Measurements from ENCODE around the gene GOLGA8G.
"Not testable (repeated sequence)": the region's sequence is repeated elsewhere in the genome, so short reads cannot be mapped to it uniquely, and the experiment has no call there.

GOLGA8G gene

DNA sequence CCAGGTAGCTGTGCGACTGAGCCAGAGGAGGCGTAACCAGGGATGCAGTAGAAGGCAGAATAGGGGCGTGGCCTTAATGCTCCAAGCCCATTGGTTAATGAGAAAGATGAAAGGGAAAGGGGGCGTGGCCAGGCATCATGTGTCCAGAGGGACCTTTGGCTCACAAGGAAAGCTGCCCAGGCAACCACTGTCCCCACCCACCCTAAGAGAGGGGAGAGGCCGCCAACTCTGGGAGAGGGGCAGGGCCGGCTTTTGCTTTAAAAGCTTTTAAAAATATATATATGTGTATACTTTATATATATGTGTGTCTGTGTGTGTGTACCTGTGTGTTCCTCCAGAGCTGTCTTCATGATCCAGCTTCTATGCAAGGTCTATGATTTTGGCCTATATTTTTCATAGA lies at the start of gene GOLGA8G:
Gene GOLGA8G (minus strand): TSS at position 18 of the 400 bp plus-strand sequence. CDS start 62 bp downstream, outside the sequence.
- H3K27ac Mint-ChIP-seq; H3K4me3 Mint-ChIP-seq; H3K9me3 Mint-ChIP-seq; H3K4me1 Mint-ChIP-seq; DNase-seq (ENCODE audit: low spot score in 2 of 2); ATAC-seq; H3K36me3 Mint-ChIP-seq: not testable (repeated sequence)

- H3K4me1 Mint-ChIP-seq; H3K4me3 Mint-ChIP-seq; H3K9me3 Mint-ChIP-seq; DNase-seq (ENCODE audit: low spot score in 2 of 2); ATAC-seq; H3K27ac Mint-ChIP-seq; H3K36me3 Mint-ChIP-seq: not testable (repeated sequence)
Observed at GRCh38 chr15:28573351-28573750, 40.6 kb upstream of the GOLGA8G start.

DNA sequence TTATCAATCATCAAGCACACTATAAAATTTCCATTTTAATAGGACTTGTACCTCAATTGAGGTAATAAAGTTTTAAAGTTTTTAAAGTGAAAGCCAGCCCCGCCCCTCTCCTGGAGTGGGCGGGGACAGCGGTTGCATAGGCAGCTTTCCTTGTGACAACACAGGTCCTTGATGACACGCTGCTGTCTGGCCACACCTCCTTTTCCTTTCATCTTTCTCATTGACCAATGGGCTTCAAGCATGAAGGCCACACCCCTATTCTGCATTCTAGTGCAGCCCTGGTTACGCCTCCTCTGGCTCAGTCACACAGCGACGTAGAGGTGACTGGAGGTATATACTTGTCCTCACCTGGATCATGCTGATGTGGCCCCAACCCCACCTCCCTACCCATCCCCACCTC lies 20.5 kb upstream of the GOLGA8G start, which contains the start of gene GOLGA6L25:
Gene GOLGA6L25 (plus strand): TSS at position 301 of the 400 bp plus-strand sequence. CDS start 61 bp downstream, at position 362.
- not testable (repeated sequence) for H3K4me1 Mint-ChIP-seq; H3K27ac Mint-ChIP-seq; H3K4me3 Mint-ChIP-seq; H3K9me3 Mint-ChIP-seq; ATAC-seq; H3K36me3 Mint-ChIP-seq; DNase-seq (ENCODE audit: low spot score in 2 of 2)

DNA sequence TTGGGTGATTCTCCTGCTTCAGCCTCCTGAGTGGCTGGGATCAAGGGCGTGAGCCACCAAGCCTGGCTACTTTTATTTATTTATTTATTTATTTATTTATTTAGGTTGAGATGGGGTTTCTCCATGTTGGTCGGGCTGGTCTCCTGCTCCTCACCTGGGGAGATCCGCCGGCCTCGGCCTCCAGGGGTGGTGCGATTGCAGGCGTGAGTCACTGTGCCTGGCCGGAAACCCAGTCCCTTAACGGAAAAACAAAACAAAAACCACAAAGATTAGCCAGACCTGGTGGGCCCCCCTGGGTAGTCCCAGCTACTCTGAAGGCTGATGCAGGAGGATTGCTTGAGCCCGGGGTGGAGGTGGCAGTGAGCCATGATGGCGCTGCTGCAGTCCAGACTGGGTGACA lies 17.6 kb downstream of the GOLGA8G start:
- not testable (repeated sequence) for DNase-seq (ENCODE audit: low spot score in 2 of 2); H3K4me3 Mint-ChIP-seq; H3K4me1 Mint-ChIP-seq; H3K27ac Mint-ChIP-seq; ATAC-seq; H3K36me3 Mint-ChIP-seq; H3K9me3 Mint-ChIP-seq

- not testable (repeated sequence) for H3K9me3 Mint-ChIP-seq; H3K36me3 Mint-ChIP-seq; H3K27ac Mint-ChIP-seq; H3K4me1 Mint-ChIP-seq; ATAC-seq; H3K4me3 Mint-ChIP-seq; DNase-seq (ENCODE audit: low spot score in 2 of 2)
Observed at GRCh38 chr15:28514128-28514527, 18.6 kb downstream of the GOLGA8G start.

DNA sequence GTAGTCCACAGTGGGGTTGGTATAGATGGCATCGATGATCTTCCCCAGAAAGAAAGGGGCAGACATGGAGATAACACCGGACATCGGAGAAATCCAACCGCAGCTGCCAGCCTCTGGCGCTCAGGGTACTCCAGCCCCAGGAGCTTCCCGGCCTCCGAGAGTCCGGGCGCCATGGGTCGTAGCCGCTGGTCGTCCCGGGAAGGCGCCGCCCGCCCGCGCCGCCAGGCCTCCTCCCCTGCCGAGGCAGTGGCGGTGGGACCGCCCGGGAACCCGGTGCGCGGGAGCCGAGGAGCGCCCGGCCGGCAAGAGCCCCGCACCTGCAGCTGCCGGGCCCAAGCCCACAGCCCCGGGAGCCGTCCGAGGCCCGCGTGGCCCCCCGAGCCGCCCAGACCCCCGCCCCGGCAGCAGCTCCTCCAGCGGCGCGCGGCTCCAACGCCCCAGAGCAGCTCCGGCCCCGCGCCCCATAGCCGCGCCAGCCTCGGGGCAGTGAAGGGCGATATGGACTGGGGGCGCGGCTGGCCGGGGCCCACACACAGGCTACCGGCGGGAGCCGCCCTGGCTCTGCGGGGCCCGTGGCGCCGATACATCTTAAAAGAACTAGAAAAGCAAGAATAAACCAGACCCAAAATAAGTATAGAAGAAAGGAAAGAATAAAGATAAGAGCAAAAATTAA lies 24.4 kb downstream of the GOLGA8G start:
- peak; percentile 50 for ATAC-seq
- not testable (repeated sequence) for DNase-seq (ENCODE audit: low spot score in 2 of 2); H3K36me3 Mint-ChIP-seq; H3K4me1 Mint-ChIP-seq; H3K4me3 Mint-ChIP-seq; H3K27ac Mint-ChIP-seq; H3K9me3 Mint-ChIP-seq

DNA sequence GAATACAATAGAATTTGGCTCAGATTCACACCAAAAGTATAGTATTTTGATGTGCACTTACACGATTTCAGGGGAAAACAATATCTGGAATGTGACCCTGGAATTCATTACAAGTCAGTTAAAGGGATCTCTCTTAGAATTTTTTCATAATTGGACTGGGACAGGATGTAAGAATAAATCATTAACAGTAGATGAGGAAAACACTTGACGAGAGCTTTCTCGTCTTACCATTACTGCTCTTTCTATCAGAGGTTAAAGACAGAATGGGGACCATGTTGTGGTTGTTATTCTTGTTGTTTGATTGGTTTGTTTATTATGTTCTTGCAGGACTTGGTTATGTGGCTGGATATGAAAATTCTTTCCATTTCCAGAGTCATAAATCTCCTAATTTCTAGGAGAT lies 51.4 kb downstream of the GOLGA8G start:
- H3K36me3 Mint-ChIP-seq; H3K27ac Mint-ChIP-seq; ATAC-seq; H3K4me3 Mint-ChIP-seq; H3K4me1 Mint-ChIP-seq; DNase-seq (ENCODE audit: low spot score in 2 of 2); H3K9me3 Mint-ChIP-seq: not testable (repeated sequence)

All from stimulated activated effector memory CD8-positive, alpha-beta T cell treated with anti-CD3 and anti-CD28 coated beads, Interleukin-12 subunit alpha, Interleukin-12 subunit beta, amount 100 ng/mL, for 72 hours (primary cell).